HG03135 (cell line): ENCODE measurements around the gene KLHL35.

Experiments
- ATAC-seq: cut with Tn5 transposase; IDR thresholded peaks from one replicate; pipeline ENCODE4 v1.9.1; 2021; ENCODE audit warnings: mild to moderate bottlenecking, moderate library complexity; ENCODE audit not compliant: unreplicated experiment

KLHL35 gene

GRCh38 chr11:75469785-75470405 lies 36.9 kb upstream of the KLHL35 start:
- no peak for ATAC-seq

GRCh38 chr11:75468534-75469340 lies 35.7 kb upstream of the KLHL35 start:
- no peak for ATAC-seq

- ATAC-seq: no peak
These were observed 34.9 kb upstream of the KLHL35 start for GRCh38 chr11:75467881-75468280.

- no peak for ATAC-seq
These were observed 34.3 kb upstream of the KLHL35 start for GRCh38 chr11:75467311-75467710.

DNA sequence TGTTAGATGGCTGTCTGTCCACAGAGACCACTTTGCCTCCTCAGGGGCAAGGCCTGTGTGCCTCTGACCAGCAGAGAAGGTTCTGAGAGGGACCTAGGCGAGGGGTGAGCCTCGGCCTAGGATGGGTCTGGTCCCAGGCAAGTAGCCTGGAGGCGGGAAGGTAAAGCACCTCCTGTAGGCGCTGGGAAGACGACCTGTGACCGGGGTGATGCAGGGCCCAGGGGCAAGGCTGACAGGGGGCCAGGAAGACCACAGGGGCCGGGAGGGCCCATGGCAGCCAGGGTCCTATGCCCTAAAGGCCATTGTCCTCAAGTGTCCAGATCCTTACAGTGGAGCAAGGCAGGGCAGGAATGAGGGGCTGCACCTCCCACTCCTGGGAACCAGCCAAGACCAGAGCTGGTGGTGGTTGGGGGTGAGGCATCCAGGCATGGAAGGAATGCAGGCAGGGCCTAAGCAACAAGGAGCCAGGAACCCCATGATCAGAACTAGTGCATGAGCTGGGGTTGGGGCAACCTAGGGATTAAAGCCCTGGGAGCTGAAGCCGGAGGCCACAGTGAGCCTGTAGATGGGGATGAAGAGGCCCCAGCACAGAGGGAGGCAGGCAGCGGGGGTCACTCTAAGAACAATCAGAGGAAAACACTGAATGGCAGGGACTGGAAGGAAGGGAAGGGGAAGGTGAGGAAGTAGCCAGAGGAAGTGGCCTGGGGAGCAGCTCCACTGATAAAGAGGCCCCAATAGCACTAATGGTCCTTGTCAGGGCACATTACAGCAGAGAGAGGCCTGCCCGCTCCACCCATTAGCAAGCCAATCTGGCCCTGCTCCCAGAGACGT lies 32.9 kb upstream of the KLHL35 start:
- no peak for ATAC-seq

GRCh38 chr11:75463106-75463774 lies 30.2 kb upstream of the KLHL35 start:
- ATAC-seq: no peak

- no peak for ATAC-seq
These were observed 29.2 kb upstream of the KLHL35 start for GRCh38 chr11:75462117-75462653.

GRCh38 chr11:75461151-75461550 lies 28.1 kb upstream of the KLHL35 start:
- no peak for ATAC-seq

- no peak for ATAC-seq
These were observed 23.7 kb upstream of the KLHL35 start for GRCh38 chr11:75456596-75457183.

GRCh38 chr11:75454987-75455386 lies 22.0 kb upstream of the KLHL35 start:
- no peak for ATAC-seq

DNA sequence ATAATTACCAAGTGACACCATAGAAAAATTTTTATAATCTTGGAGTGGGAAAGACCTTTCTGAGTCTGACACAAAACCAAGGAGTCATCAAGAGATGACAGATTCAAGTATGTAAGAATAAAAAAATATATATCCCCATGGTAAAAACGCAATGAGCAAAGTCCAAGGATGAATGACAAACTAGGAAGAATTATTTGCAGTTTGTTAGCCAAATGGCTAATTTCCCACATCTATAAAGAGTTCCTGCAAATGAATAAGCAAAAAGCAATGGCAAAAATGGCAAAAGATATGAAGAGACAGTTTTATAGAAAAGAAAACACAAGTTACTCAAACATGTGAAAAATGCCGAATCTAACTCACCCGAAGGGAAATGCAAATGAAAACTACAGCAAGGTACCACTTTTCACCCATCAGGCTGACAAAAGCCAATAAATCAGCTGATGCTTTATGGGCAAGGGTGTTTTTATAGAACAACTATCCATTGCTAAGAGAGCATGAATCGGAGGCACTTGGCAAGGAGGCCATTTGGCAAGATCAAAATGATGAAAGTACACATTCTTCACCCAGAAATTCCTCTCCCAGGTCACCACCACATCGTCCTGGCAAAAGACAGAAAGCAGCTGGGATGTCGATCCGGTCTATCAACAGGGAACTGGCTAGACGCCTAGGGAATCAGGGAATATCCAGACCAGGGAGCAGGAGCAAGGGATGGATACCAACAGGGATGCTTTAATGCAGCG lies 21.1 kb upstream of the KLHL35 start:
- no peak for ATAC-seq

DNA sequence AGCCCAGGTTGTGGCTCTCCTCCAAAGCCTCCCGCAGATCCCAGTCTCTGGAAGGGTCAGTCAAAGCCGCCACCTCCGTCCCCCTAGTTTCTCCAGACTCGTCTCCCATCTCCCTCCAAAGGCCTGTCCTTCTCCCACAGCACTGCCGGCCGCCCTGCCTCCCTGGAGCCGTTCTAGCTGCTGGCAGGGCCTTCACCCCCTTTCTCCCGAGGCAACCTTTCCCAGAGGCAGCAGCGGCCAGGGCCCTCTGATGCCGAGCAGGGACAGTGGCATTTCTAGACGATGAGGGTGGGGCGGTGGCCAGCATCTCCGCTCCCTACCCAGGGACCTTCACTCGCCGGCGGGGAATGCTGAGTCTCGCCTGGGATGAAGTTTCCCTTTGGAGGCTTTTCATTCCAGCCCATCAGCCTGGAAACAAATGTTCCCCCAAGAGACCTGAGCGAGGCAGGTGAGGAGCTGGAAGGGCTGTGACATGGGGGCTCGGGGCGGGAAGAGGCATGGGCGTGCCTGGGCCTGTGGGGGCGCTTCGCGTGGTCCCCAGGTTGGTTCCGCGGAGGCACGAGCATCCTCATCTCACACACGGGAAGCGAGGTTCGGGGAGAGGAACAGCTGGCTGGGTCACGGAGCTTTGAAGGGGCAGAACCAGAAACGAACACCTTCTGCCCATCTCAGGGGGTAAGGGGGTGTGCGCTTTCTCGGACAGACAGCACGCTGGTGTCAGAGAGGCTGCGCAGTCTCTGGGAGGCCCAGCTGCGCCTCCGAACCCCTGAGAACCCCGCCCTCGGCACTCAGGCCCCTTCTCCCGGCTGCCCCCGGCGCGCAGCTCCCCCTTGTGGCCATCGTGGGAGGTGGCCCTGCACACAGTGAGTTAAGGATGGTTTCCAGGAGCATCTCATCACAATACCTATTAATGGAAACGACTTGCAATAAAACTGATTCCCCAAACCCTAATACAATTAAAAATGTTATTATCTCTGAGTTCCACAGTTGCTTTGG lies 18.1 kb upstream of the KLHL35 start:
- ATAC-seq: no peak

- ATAC-seq: no peak
These were observed 17.2 kb upstream of the KLHL35 start for GRCh38 chr11:75450236-75450635.

GRCh38 chr11:75449776-75450175 lies 16.8 kb upstream of the KLHL35 start:
- ATAC-seq: no peak

DNA sequence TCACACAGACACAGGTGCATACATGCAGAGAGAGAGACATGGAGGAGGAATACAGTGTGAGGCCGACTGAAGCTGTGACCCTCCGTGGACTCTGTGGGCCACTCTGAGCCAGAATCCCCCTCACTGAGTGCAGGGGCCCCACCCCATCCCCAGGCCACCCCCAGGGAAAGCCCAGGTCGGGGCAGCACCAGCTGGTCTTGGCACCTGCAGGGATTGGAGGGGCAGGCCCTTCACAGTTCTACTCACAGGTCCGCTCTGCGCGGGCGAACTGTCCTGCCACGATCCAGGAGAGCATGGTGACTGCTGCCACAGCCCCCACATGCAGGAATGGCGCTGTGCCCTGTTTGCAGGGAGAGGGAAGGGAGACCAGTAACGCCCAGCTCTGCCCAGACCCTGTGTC lies 16.3 kb upstream of the KLHL35 start:
- ATAC-seq: no peak

DNA sequence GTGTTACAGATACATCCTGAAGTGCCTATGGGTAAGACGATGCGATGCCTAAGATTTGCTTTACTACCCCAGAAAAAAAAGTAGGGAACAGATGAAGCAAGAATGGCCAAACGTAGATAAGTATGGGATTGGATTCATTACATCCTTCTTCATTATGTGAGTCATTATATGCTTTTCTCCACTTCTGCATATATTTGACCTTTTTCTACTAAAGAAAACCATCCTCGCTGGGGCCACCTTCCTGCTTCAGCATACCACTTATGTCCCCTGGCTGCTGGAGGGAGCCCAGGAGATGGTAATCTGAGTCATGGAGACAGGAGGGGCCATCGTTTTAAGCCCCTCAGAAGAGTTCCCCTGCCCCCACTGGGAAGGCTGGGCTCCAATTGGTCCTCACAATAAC lies 14.4 kb upstream of the KLHL35 start:
- no peak for ATAC-seq

DNA sequence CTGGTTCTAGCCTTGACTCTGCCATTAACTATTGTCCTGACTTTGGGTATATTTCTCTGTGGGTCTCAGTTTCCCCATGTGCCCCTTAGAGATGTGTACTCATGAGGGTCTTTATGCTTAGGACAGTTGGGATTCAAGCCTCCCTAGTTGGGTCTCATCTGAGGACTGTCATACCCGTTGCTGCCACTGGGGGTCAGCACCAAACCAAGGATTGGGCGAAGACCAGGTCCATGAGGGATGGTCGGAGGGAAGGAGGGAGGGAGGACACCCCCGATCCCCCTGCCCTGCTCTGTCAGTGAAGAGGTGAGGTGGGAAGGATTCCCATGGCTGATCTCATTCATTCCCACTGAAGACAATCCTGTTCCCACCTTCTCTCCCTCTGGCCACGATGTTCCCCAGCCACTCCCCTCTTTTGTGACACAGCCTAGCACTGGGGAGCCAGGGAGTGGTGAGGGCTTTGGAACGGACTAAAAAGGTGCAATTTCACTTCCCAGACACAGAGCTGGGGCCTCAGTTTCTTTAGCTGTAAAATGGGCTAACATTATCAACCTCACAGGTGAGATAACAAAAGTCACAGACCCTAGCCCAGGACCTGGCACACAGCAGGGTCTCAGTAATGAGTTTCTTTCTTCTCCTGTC lies 12.4 kb upstream of the KLHL35 start:
- ATAC-seq: no peak

DNA sequence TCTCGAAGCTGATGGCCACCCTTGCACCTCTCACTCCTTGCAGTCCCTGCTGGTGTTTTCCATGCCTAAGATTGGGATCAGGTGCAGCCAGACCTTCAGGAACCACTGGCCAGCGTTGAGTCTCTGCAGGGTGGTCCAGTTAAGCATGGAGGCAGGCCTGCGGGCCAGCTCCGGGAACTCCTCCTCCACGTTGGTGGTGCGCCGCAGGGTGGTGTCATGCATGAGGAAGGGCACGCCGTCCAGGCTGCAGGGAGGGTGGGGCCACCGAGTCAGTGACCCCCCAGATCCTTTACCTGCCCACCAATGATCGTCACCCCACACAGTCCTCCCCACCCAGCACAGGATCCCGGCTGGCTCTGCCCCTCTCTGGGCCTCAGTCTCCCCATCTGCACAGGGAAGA lies 10.0 kb upstream of the KLHL35 start:
- no peak for ATAC-seq
